IgD-negative memory B cell (primary cell): ENCODE results near the gene POGZ. TPM values are rescaled to one million over a fixed set of nuclear protein-coding genes. Genes with fewer than 3 reads are reported as not detected.

Experiments used
- H3K27ac Mint-ChIP-seq, 3 donors: one replicate each; pipeline ENCODE4 v1.8.0; 2020 to 2022; ENCODE audit warnings: mild to moderate bottlenecking in 3 of 3, mixed read lengths in 3 of 3, moderate library complexity in 1 of 3
- H3K27me3 Mint-ChIP-seq: one replicate; pipeline ENCODE4 v1.8.0; 2021; ENCODE audit warnings: mixed read lengths
- H3K36me3 Mint-ChIP-seq: one replicate; pipeline ENCODE4 v1.8.0; 2020; ENCODE audit warnings: mild to moderate bottlenecking, mixed read lengths
- H3K4me1 Mint-ChIP-seq, 3 donors: one replicate each; pipeline ENCODE4 v1.8.0; 2020 to 2022; ENCODE audit warnings: mixed read lengths in 3 of 3, mild to moderate bottlenecking in 1 of 3
- H3K4me3 Mint-ChIP-seq, 4 donors: one replicate each; pipeline ENCODE4 v1.8.0; 2020 to 2022; ENCODE audit warnings: mild to moderate bottlenecking in 4 of 4, mixed read lengths in 4 of 4, moderate library complexity in 3 of 4
- H3K9me3 Mint-ChIP-seq, 3 donors: one replicate each; pipeline ENCODE4 v1.8.0; 2020 to 2021; ENCODE audit warnings: mixed read lengths in 3 of 3, mild to moderate bottlenecking in 1 of 3
- polyA plus RNA-seq: library from polyadenylated mRNA; unstranded; fragments of 300-500 nt; fragmentation: Illumina TruSeq; gene quantifications from one replicate; pipeline ENCODE4 v1.2.3, GENCODE V29; 2021

POGZ gene, protein sequence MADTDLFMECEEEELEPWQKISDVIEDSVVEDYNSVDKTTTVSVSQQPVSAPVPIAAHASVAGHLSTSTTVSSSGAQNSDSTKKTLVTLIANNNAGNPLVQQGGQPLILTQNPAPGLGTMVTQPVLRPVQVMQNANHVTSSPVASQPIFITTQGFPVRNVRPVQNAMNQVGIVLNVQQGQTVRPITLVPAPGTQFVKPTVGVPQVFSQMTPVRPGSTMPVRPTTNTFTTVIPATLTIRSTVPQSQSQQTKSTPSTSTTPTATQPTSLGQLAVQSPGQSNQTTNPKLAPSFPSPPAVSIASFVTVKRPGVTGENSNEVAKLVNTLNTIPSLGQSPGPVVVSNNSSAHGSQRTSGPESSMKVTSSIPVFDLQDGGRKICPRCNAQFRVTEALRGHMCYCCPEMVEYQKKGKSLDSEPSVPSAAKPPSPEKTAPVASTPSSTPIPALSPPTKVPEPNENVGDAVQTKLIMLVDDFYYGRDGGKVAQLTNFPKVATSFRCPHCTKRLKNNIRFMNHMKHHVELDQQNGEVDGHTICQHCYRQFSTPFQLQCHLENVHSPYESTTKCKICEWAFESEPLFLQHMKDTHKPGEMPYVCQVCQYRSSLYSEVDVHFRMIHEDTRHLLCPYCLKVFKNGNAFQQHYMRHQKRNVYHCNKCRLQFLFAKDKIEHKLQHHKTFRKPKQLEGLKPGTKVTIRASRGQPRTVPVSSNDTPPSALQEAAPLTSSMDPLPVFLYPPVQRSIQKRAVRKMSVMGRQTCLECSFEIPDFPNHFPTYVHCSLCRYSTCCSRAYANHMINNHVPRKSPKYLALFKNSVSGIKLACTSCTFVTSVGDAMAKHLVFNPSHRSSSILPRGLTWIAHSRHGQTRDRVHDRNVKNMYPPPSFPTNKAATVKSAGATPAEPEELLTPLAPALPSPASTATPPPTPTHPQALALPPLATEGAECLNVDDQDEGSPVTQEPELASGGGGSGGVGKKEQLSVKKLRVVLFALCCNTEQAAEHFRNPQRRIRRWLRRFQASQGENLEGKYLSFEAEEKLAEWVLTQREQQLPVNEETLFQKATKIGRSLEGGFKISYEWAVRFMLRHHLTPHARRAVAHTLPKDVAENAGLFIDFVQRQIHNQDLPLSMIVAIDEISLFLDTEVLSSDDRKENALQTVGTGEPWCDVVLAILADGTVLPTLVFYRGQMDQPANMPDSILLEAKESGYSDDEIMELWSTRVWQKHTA (N-terminal part only)
- 9.4 TPM for polyA plus RNA-seq

DNA sequence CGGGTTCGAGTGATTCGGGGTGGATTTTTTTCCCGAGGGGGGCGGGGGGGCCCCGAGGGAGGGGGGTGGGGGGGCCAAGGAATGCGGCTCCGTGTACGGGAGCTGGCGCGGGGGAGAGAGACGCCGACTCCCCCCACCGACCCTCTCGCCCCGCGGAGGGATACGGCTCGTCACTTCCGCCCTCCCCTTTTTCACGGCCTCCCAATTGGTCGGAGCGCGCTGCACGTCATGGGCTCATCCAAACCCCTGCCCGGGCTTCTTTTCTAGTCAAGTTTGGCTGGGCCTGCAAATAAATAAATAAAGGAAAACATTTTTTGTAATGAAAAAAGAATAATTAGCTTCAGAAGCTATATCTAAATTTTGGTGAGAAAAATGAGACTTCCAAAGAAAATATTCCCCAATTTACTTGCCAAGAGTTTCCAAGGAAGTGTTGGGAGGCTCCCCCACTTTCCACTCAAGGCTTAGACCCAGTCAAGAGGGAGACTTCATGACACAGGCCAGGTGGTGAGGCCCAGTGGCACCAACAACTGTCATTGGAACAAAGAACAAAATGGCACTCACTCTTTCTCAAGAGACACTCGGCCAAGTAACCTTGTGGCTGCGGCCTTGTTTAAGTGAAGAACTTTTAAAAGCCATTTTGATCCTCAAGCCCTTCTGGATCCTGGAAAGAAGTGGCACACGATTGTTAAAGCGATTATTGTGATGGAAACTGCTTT, at the start of gene POGZ:
POGZ (minus strand) TSS at position 164 of the 716 bp plus-strand sequence. CDS start 17,290 bp downstream, outside the sequence.
- Mint-ChIP-seq H3K27me3 (peaks cover 4% of the 10 kb centered on the region), H3K9me3 (no peaks in the 10 kb centered on the region), H3K4me1 (peaks cover 17 to 18% (median 17%) of the 10 kb centered on the region in 3 donors), H3K27ac (peak within 1 kb of the TSS; percentile 92 to 99 (median 96)), H3K36me3 (peaks cover 6% of the 10 kb centered on the region), H3K4me3 (peak within 1 kb of the TSS; percentile 87 to 96 (median 94))

DNA sequence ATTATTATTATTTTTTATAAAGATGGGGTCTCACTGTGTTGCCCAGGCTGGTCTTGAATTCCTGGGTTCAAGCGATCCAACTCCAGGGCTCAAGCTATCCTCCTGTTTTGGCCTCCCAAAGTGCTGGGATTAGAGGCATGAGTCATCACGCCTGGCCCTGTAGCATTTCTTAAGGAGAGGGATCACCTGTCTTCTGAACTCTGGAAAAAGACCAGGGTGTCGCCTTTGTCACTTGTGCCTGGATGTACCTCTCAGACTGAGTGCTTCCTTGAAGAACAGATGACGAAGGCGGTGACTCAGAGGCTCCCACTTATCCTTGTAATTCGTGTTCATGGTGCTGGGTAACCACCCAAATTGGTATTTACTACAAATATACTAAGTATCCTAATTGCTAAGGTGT, 49.5 kb upstream of the POGZ start:
- no peaks in the 10 kb centered on the region for H3K9me3 Mint-ChIP-seq
- peak overlapping the region in 1 of 4 donors; percentile 60 for H3K4me3 Mint-ChIP-seq
- H3K27ac Mint-ChIP-seq: no peak overlapping the region
- peaks cover 0 to 10% (median 4%) of the 10 kb centered on the region in 3 donors for H3K4me1 Mint-ChIP-seq
- H3K36me3 Mint-ChIP-seq: no peaks in the 10 kb centered on the region
- H3K27me3 Mint-ChIP-seq: peaks cover 2% of the 10 kb centered on the region

GRCh38 chr1:151504759-151505158, 45.5 kb upstream of the POGZ start:
- peak overlapping the region in 1 of 3 donors; percentile 45 for H3K27ac Mint-ChIP-seq
- no peak overlapping the region for H3K4me3 Mint-ChIP-seq
- H3K9me3 Mint-ChIP-seq: no peaks in the 10 kb centered on the region
- H3K27me3 Mint-ChIP-seq: no peaks in the 10 kb centered on the region
- no peaks in the 10 kb centered on the region for H3K36me3 Mint-ChIP-seq
- peaks cover 0 to 4% (median 0%) of the 10 kb centered on the region in 3 donors for H3K4me1 Mint-ChIP-seq

- H3K27me3 Mint-ChIP-seq: no peaks in the 10 kb centered on the region
- H3K4me3 Mint-ChIP-seq: no peak overlapping the region
- H3K4me1 Mint-ChIP-seq: peaks cover 0 to 4% (median 0%) of the 10 kb centered on the region in 3 donors
- no peaks in the 10 kb centered on the region for H3K36me3 Mint-ChIP-seq
- H3K9me3 Mint-ChIP-seq: no peaks in the 10 kb centered on the region
- H3K27ac Mint-ChIP-seq: peak overlapping the region in 1 of 3 donors; percentile 45
Observed at GRCh38 chr1:151504252-151504651, 45.0 kb upstream of the POGZ start.

DNA sequence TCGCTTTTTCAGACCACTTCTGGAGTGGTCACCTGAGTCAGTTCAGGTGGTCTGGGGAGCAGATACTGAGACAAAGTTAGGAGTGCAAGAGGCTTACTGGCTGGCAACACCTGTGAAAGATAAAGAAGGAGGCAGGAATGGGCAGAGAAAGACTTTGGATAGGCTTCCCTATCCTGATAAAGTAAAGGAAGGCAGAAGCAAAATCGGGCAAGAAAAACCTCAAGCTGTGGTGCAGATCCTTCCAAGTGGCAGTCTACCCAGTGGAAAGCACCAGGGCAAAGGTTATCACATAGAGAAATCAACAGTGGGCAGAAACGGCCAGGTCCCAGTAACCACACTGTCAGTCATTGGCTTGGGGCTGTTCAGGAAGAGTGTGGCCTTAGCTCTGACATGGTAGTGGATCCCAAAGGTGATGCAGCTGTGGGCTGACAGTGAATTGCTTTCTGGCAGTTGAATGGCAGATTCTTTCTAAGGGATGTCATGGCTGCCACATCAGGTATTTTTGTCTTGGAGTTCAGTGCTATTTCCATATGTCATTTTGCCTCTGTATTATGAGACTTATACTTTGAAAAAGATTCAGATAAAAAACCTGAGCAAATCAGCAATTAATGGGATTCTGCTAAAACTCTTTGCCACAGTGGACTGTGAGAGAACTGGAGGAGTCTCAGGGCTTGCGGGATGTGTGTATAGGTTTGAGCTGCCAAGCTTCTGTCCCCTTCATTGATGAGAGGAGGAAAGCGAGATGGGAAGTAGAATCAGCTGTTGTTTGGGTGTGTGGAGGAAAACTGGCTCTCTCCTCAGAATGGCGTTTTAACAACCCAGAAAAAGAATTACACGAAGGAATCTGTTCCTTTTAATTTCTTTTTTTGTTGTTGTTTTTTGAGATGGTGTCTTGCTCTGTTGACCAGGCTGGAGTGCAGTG, 43.8 kb upstream of the POGZ start:
- no peaks in the 10 kb centered on the region for H3K9me3 Mint-ChIP-seq
- no peak overlapping the region for H3K27ac Mint-ChIP-seq
- H3K4me3 Mint-ChIP-seq: no peak overlapping the region
- H3K4me1 Mint-ChIP-seq: peaks cover 0 to 6% (median 0%) of the 10 kb centered on the region in 3 donors
- H3K36me3 Mint-ChIP-seq: no peaks in the 10 kb centered on the region
- H3K27me3 Mint-ChIP-seq: no peaks in the 10 kb centered on the region

DNA sequence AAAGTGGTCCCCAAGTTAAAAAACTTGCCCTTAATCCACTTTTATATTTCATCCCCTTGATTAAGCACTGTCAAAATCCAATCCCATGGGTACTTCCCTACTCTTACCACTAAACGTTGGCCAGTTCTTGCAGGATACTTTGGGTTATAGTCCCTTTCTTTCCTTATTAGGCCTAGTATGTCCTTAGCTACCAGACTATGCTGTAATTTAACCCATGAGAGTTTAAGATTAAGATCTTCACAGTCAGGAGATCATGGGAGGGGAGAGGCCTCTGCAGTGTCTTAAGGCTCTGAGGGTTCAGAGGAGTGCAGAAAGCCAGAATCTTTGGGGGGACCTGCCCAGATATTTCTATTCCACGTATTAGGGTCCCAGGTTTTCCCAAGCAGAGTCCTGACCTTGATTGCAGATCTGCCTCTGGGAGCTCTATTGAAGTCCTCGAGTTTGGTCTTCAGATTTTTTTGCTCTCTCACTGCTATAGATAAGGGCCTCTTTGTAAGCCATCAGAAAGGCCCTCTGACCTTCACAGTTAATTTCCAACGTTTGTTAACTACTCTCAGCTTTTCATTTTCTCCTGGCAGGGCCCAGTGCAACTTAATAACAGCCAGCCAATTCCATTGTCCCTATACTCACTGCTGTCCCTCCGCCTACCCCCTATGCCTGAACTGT, 42.9 kb upstream of the POGZ start:
- H3K27ac Mint-ChIP-seq: no peak overlapping the region
- no peak overlapping the region for H3K4me3 Mint-ChIP-seq
- H3K36me3 Mint-ChIP-seq: no peaks in the 10 kb centered on the region
- no peaks in the 10 kb centered on the region for H3K27me3 Mint-ChIP-seq
- peaks cover 0 to 6% (median 0%) of the 10 kb centered on the region in 3 donors for H3K4me1 Mint-ChIP-seq
- no peaks in the 10 kb centered on the region for H3K9me3 Mint-ChIP-seq

DNA sequence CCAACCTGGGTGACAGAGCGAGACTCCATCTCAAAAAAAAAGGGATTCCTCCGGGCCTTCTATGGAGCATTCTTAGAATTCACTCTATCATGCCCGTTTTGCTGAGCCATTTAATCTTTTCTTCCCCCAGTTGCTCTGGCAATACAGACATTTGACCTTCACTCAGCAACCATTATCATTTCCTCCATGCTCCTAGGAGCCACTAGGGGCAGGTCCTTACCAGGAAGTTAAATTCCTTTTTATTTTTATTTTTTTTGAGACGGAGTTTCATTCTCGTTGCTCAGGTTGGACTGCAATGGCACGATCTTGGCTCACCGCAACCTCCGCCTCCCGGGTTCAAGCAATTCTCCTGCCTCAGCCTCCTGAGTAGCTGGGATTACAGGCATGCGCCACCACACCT, 42.2 kb upstream of the POGZ start:
- Mint-ChIP-seq H3K27me3 (no peaks in the 10 kb centered on the region), H3K4me3 (no peak overlapping the region), H3K9me3 (no peaks in the 10 kb centered on the region), H3K36me3 (no peaks in the 10 kb centered on the region), H3K4me1 (peaks cover 0 to 4% (median 0%) of the 10 kb centered on the region in 3 donors), H3K27ac (no peak overlapping the region)

DNA sequence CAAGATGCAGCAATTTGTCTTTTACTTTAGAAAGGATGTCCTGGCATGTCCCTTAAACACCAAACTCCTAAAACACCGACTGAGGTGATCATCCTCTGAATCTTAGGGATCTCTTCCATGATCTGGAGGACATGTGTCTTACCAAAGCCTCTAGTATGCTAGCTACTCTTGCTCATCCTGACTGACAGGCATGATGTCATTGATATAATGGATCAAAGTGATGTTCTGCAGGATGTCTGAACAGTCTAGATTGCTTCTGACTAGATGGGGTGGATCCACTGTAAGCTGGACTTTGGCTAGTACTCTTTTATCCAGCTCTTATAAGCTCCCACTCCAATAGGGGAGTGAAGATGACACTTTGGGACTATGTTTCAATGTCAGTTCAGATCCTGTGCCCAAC, 40.6 kb upstream of the POGZ start:
- Mint-ChIP-seq H3K9me3 (no peaks in the 10 kb centered on the region), H3K36me3 (no peaks in the 10 kb centered on the region), H3K4me3 (no peak overlapping the region), H3K4me1 (peaks cover 0 to 2% (median 0%) of the 10 kb centered on the region in 3 donors), H3K27me3 (no peaks in the 10 kb centered on the region), H3K27ac (no peak overlapping the region)

GRCh38 chr1:151499365-151499764, 40.1 kb upstream of the POGZ start:
- Mint-ChIP-seq H3K4me1 (peaks cover 0 to 2% (median 0%) of the 10 kb centered on the region in 3 donors), H3K4me3 (no peak overlapping the region), H3K27ac (peak overlapping the region in 1 of 3 donors; percentile 24), H3K27me3 (no peaks in the 10 kb centered on the region), H3K36me3 (no peaks in the 10 kb centered on the region), H3K9me3 (no peaks in the 10 kb centered on the region)

GRCh38 chr1:151495316-151495715, 36.0 kb upstream of the POGZ start:
- no peaks in the 10 kb centered on the region for H3K9me3 Mint-ChIP-seq
- no peaks in the 10 kb centered on the region for H3K36me3 Mint-ChIP-seq
- no peaks in the 10 kb centered on the region for H3K27me3 Mint-ChIP-seq
- no peak overlapping the region for H3K27ac Mint-ChIP-seq
- H3K4me1 Mint-ChIP-seq: peaks cover 0 to 3% (median 0%) of the 10 kb centered on the region in 3 donors
- H3K4me3 Mint-ChIP-seq: no peak overlapping the region

DNA sequence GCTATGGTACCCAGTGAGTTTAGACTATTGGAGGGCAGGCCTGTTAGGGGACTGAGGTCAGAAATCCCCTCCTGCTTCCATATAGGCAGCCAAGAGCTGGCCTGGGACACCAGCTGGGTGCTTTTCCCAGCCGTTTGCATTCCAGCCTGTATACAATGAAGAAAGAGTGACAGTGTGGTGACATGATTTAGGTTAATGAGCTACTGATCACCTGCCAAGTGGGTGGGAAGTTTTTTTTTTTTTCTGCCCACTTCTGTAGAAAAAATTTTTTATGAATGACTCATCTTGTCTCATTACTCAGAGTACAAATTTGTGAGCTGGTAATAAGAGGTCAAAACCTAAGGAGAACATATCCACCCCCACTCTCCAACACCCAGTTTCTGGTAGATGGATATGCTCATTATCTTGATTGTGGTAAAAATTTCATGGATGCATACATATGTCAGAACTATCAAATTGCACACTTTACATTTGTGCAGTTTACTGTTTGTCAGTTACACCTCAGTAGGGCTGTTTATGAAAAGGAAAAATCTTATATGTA, 35.5 kb upstream of the POGZ start:
- Mint-ChIP-seq H3K36me3 (no peaks in the 10 kb centered on the region), H3K27me3 (no peaks in the 10 kb centered on the region), H3K27ac (no peak overlapping the region)

DNA sequence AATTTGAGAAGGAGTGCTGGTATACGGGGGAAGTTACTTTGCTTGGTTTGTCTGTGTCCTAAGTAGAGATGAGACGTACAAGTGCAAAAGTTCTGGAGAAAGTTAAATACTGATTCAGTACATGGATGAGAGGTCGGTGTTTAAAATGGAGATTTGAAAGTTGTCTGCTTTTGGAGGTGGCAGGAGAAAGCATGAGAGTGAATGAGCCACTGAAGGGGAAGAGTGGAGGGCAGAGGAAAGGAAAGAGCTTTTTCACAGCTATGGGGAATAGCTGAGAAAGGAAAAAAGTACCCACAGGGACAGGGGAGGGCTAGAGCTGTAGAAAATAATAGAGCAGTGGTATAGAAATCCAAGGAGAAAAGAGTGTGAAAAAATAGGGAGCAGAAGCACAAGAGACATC, 33.7 kb upstream of the POGZ start:
- Mint-ChIP-seq H3K36me3 (no peaks in the 10 kb centered on the region), H3K27ac (peak overlapping the region in 1 of 3 donors; percentile 34), H3K4me1 (peaks cover 0 to 1% (median 0%) of the 10 kb centered on the region in 3 donors), H3K4me3 (no peak overlapping the region), H3K27me3 (no peaks in the 10 kb centered on the region), H3K9me3 (no peaks in the 10 kb centered on the region)

More for the DNA sequence above, 35.5 kb upstream of the POGZ start:
- Mint-ChIP-seq H3K9me3 (no peaks in the 10 kb centered on the region), H3K4me3 (no peak overlapping the region), H3K4me1 (peaks cover 0 to 3% (median 0%) of the 10 kb centered on the region in 3 donors)

DNA sequence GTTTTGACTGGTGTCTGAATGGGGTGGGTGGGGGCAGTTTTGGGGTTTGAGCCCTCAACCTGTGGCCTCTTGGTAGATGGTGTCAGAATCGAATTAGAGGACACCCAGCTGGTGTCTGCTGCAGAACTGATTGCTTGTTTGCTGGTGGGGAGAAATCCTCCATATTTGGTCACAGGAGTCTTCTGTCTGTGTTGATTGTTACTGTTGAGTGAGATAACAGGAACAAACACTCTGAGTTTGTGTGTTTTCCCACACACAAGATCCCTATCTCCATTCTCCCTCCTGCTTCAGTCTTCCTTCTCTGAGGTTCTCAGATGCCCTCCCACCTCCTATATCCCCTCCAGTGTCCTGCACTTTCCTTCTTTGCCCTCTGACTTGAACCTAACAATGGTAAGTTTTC, 32.8 kb upstream of the POGZ start:
- Mint-ChIP-seq H3K27me3 (no peaks in the 10 kb centered on the region), H3K4me1 (peaks cover 0 to 1% (median 0%) of the 10 kb centered on the region in 3 donors), H3K4me3 (no peak overlapping the region), H3K9me3 (no peaks in the 10 kb centered on the region), H3K27ac (peak overlapping the region in 1 of 3 donors; percentile 5), H3K36me3 (no peaks in the 10 kb centered on the region)
